GM13977 (cell line): ENCODE results near the gene TRMT61A.

ENCODE experiments used
- DNase-seq: peaks from one replicate; pipeline ENCODE4 v3.0.0; 2012; ENCODE audit warnings: low spot score
- CTCF ChIP-seq: IDR thresholded peaks from 2 replicates; pipeline ENCODE4 v1.5.1; 2012; ENCODE audit warnings: mild to moderate bottlenecking, control low read depth; ENCODE audit not compliant: insufficient read depth; ENCODE audit errors: extremely low read depth, missing control alignments
- in situ Hi-C: fragments of 300-500 bp; cut with MboI; formaldehyde crosslinking; loops from one replicate; pipeline ENCODE4 v1.12.0; 2022; ENCODE audit warnings: low sequenced_read_pairs, low pct_unique_long_range_greater_than_20kb, mixed read lengths, inconsistent platforms; ENCODE audit not compliant: unreplicated experiment

Gene TRMT61A

DNA sequence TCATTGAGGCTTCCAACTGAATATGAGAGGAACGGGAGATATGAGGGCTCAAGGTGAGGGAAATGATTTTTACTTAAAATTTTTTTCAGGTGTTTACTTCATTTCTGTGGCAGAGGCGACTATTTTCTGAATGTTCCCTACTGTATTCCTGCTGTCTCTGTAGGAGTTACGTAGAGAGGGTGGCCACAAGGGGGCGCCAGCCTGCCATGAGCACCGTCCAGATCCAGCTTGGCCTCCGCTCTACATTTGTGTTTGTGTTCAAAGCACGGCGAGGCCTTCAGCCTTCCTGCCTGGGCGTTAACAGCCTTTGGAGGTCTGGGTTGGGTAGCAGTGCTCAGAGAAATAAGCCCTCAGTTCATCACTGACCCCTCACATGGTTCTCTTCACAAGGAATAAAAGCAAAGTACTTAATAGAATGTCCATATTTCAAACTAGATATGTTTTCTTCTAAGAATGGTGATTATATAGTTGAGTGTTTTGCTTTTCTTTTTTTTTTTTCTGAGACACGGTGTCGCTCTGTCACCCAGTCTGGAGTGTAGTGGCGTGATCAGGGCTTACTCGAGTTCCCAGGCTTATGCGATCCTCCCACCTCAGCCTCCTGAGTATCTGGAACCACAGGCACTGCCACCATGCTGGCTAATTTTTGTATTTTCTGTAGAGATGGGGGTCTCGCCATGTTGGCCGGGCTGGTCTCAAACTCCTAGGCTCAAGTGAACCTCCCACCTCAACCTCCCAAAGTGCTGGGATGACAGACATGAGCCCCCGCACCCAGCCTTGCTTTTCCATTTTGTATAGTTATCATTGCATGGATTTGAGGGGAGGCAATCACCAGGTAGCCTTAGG lies 28.6 kb upstream of the TRMT61A start:
- DNase-seq, result peak; percentile 71
- peak; percentile 91 for TF ChIP-seq CTCF
- in situ Hi-C loops, result loop anchor here (10.0 kb wide), 1 partner anchor 54 kb away; no protein-coding TSS in a partner anchor

DNA sequence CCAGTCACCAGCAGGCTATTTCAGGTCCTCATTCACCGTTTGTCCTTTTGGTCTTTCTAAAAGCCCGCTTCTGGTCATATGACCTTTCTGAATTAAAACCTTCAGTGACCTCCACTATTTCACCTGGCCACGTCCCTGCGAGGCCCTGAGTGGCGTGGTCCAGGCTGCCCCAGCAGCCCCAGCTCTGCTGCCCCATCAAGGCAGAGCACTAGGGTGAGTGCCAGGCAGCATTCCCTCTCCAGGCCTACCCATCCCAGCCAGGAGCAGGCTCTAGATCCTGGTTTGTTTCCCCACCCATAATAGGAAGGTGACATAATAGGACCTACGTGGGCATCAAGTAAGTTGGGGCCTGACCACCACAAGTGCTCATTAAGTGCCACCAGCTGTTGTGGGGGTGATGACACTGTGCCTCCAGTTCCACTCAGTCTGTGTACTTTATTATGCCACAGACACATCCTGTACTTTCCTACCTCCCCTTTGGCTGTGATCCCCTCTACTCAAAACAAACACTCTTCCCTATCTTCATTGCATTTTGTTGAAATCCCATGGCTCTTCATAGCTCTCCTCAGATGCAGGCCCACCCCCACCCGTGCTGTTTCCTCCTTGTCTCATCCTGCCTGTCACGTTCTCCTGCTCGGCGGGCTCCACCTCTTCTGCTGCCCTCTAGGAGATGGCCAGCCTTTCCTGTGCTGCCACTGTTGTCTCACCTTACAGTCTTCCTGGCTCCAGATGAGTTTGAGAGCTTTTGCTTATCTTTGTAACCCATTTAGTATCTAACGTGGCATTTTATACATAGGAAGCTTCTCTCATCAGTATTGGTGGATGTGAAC lies 27.7 kb upstream of the TRMT61A start:
- no peak for DNase-seq
- in situ Hi-C loops, result loop anchor here (10.0 kb wide), 1 partner anchor 54 kb away; no protein-coding TSS in a partner anchor
- TF ChIP-seq CTCF, result no peak

GRCh38 chr14:103501921-103502669 lies 26.9 kb upstream of the TRMT61A start:
- no peak for TF ChIP-seq CTCF
- in situ Hi-C loops, result loop anchor here (10.0 kb wide), 1 partner anchor 53 kb away; no protein-coding TSS in a partner anchor
- DNase-seq, result peak; percentile 2

DNA sequence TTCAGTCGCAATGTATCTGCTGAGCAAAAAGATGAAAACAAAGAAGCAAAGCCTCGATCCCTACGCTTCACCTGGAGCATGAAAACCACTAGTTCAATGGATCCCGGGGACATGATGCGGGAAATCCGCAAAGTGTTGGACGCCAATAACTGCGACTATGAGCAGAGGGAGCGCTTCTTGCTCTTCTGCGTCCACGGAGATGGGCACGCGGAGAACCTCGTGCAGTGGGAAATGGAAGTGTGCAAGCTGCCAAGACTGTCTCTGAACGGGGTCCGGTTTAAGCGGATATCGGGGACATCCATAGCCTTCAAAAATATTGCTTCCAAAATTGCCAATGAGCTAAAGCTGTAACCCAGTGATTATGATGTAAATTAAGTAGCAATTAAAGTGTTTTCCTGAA lies 26.1 kb upstream of the TRMT61A start:
- TF ChIP-seq CTCF, result no peak
- in situ Hi-C loops, result loop anchor here (10.0 kb wide), 1 partner anchor 52 kb away; no protein-coding TSS in a partner anchor
- DNase-seq, result no peak

GRCh38 chr14:103503296-103503695 lies 25.7 kb upstream of the TRMT61A start:
- DNase-seq, result peak; percentile 5
- in situ Hi-C loops, result loop anchor here (10.0 kb wide), 1 partner anchor 52 kb away; no protein-coding TSS in a partner anchor
- TF ChIP-seq CTCF, result no peak
